ENCODE measurements around the gene OGN. TPM values are rescaled to one million over a fixed set of nuclear protein-coding genes. Genes with fewer than 3 reads are reported as not detected.

Gene OGN
- total and polyA plus RNA-seq, 2 of the 4 experiments (the other 2 are of a cell fraction), result under 0.01 to 0.10 TPM

GRCh38 chr9:92402826-92403745 lies 1.3 kb downstream of the OGN start:
- Histone ChIP-seq H3K79me1 (ENCODE audit: low read depth in 1 of 2, low read length in 2 of 2) (no peaks in the 10 kb centered on the region), H4K91ac (ENCODE audit: insufficient read depth, low read depth, low read length) (no peak overlapping the region), H2BK120ac (ENCODE audit: low read depth, low read length) (no peak overlapping the region), H3K9me1 (ENCODE audit: insufficient read depth, low read length) (0 out of 2 replicates have a peak, but pooled peaks cover 3% of the 10 kb centered on the region), H3K9me3 (ENCODE audit: control insufficient read depth, insufficient read depth, low read length) (no peaks in the 10 kb centered on the region), H3K4me3 (ENCODE audit: insufficient read depth, low read depth, low read length) (no peak overlapping the region), H4K8ac (ENCODE audit: low read depth in 2 of 2, low read length in 2 of 2) (no peak overlapping the region), H2AK9ac (replicated peaks; ENCODE audit: low read depth, low read length, poor library complexity) (no peak overlapping the region), H3K4me2 (ENCODE audit: low read depth, low read length) (no peak overlapping the region), H2BK20ac (ENCODE audit: low read depth, low read length) (no peak overlapping the region), H2BK15ac (ENCODE audit: low read depth, low read length) (no peak overlapping the region), H3K36me3 (ENCODE audit: control insufficient read depth, insufficient read depth, low read length) (no peaks in the 10 kb centered on the region), H3K23ac (ENCODE audit: low read depth, low read length) (no peak overlapping the region), H4K5ac (ENCODE audit: low read depth, low read length) (no peak overlapping the region), H3K14ac (replicated peaks; ENCODE audit: low read depth, low read length) (no peak overlapping the region), H3K27me3 (ENCODE audit: control insufficient read depth, insufficient read depth, low read length) (no peaks in the 10 kb centered on the region), H3K9ac (ENCODE audit: low read depth, low read length) (no peak overlapping the region), H2AFZ (replicated peaks; ENCODE audit: low read length, poor library complexity) (no peak overlapping the region), H2AK5ac (ENCODE audit: low read depth, low read length) (no peak overlapping the region), H3K4ac (ENCODE audit: low read depth, low read length) (no peak overlapping the region), H4K20me1 (ENCODE audit: insufficient read depth, low read length) (no peaks in the 10 kb centered on the region), H3K4me1 (ENCODE audit: control insufficient read depth, insufficient read depth, low read length) (peaks cover 5% of the 10 kb centered on the region; the same call in 1 of the 2 replicates), H3K56ac (ENCODE audit: extremely low read depth, insufficient read depth, low read length) (no peak overlapping the region), H3K27ac (ENCODE audit: insufficient read depth, low read length) (no peak overlapping the region), H2BK5ac (ENCODE audit: low read depth, low read length, poor library complexity, severe bottlenecking) (no peak overlapping the region), H3K18ac (ENCODE audit: low read depth, low read length) (no peak overlapping the region)
- WGBS, 2 experiments (ENCODE audit: extremely low coverage in 2 of 2, insufficient read length in 1 of 2), result no CpG with 5 or more reads among the region's 5 CpGs
- dilution Hi-C loops (cut with HindIII; ENCODE audit: low sequenced_read_pairs, unreplicated experiment) (no loop called here), intact Hi-C loops (cut with micrococcal nuclease) (no loop called here), in situ Hi-C loops (cut with MboI; ENCODE audit: low sequenced_read_pairs) (no loop called here)
- ATAC-seq (ENCODE audit: low read depth) (no peak), DNase-seq (no peak)
- CTCF ChIA-PET, result no interaction called here
- TF ChIP-seq RCOR1 (IDR thresholded peaks at IDR 0.05; ENCODE audit: insufficient replicate concordance, low read length) (no peak), ELK1 (IDR thresholded peaks at IDR 0.05; ENCODE audit: borderline replicate concordance, low read depth, low read length) (no peak), RFX5 (IDR thresholded peaks at IDR 0.05; ENCODE audit: low read depth, low read length) (no peak), CEBPB (IDR thresholded peaks at IDR 0.05; ENCODE audit: low read depth, low read length) (no peak), MXI1 (IDR thresholded peaks at IDR 0.05; ENCODE audit: borderline replicate concordance, low read depth, low read length) (no peak)
- POLR2A ChIA-PET (ENCODE audit: unreplicated experiment), result no interaction called here
- BruUV-seq (replicated peaks), result no TSS peak
